SK-N-SH treated with all-trans-retinoic acid at 6 μM for 48 hours (cell line): ENCODE data around the gene UPK1B.

Experiments
- ARNTL ChIP-seq: fragments of 450-650 bp; formaldehyde crosslinking; IDR thresholded peaks from 2 replicates; pipeline ENCODE4 v1.5.0; 2020; ENCODE audit warnings: low read depth, mild to moderate bottlenecking, moderate library complexity, borderline replicate concordance
- BACH2 ChIP-seq: fragments of 250-450 bp; sonication (Bioruptor Pico); IDR thresholded peaks from 2 replicates; pipeline ENCODE4 v1.9.0; 2021; ENCODE audit warnings: mild to moderate bottlenecking, borderline replicate concordance
- OSR1 ChIP-seq: fragments of 250-450 bp; sonication (Bioruptor Pico); IDR thresholded peaks from 2 replicates; pipeline ENCODE4 v1.8.0; 2022; ENCODE audit warnings: moderate library complexity, mild to moderate bottlenecking, inconsistent platforms
- PATZ1 ChIP-seq: fragments of 250-450 bp; sonication (Bioruptor Pico); IDR thresholded peaks from 2 replicates; pipeline ENCODE4 v1.8.0; 2020; ENCODE audit warnings: mild to moderate bottlenecking, moderate library complexity, borderline replicate concordance
- RARB ChIP-seq: fragments of 250-450 bp; sonication (Bioruptor Pico); IDR thresholded peaks from 2 replicates; pipeline ENCODE4 v1.8.0; 2021; ENCODE audit warnings: mild to moderate bottlenecking, moderate library complexity
- TOX ChIP-seq: fragments of 250-450 bp; sonication (Bioruptor Pico); IDR thresholded peaks from 2 replicates; pipeline ENCODE4 v1.8.0; 2021; ENCODE audit warnings: mild to moderate bottlenecking, moderate library complexity, borderline replicate concordance
- ZFP3 ChIP-seq: fragments of 250-450 bp; sonication (Bioruptor Pico); IDR thresholded peaks from 2 replicates; pipeline ENCODE4 v1.5.0; 2020; ENCODE audit warnings: mild to moderate bottlenecking, moderate library complexity
- ZFP30 ChIP-seq: fragments of 450-650 bp; formaldehyde crosslinking; IDR thresholded peaks from 2 replicates; pipeline ENCODE4 v1.5.0; 2022; ENCODE audit warnings: mild to moderate bottlenecking, moderate library complexity

GRCh38 chr3:119160815-119161214 lies 12.6 kb upstream of the UPK1B start:
- no peak for TF ChIP-seq BACH2
- TF ChIP-seq PATZ1: no peak
- TF ChIP-seq ZFP3: no peak
- TF ChIP-seq OSR1 (CRISPR knock-in tag): no peak
- no peak for TF ChIP-seq TOX
- no peak for TF ChIP-seq ZFP30
- TF ChIP-seq ARNTL (CRISPR knock-in tag): no peak
- no peak for TF ChIP-seq RARB (CRISPR knock-in tag)
